Activated T-cell treated with anti-CD3 and anti-CD28 coated beads, Interleukin-2, amount 50 U/mL, for 24 hours (primary cell): ENCODE results near the gene UBE2G1.

Experiments
- DNase-seq: peaks from one replicate; pipeline ENCODE4 v3.0.0-alpha.2; 2020
- H3K27ac Mint-ChIP-seq: 2 replicates; pipeline ENCODE4 v1.8.0; 2020; ENCODE audit warnings: mild to moderate bottlenecking, mixed read lengths
- H3K27me3 Mint-ChIP-seq: 2 replicates; pipeline ENCODE4 v1.8.0; 2020; ENCODE audit warnings: mixed read lengths
- H3K36me3 Mint-ChIP-seq: 2 replicates; pipeline ENCODE4 v1.8.0; 2020; ENCODE audit warnings: low read depth, mixed read lengths
- H3K4me1 Mint-ChIP-seq: 2 replicates; pipeline ENCODE4 v1.8.0; 2020; ENCODE audit warnings: low read depth, mixed read lengths
- H3K4me3 Mint-ChIP-seq: 2 replicates; pipeline ENCODE4 v1.8.0; 2020; ENCODE audit warnings: mild to moderate bottlenecking, moderate library complexity, mixed read lengths
- H3K9me3 Mint-ChIP-seq: 2 replicates; pipeline ENCODE4 v1.8.0; 2020; ENCODE audit warnings: mixed read lengths

Gene UBE2G1

GRCh38 chr17:4247971-4248388 is 118.5 kb downstream of the UBE2G1 start:
- H3K27ac Mint-ChIP-seq: no peak overlapping the region
- H3K27me3 Mint-ChIP-seq: no peaks in the 10 kb centered on the region
- peaks cover 38% of the 10 kb centered on the region for H3K4me1 Mint-ChIP-seq
- peaks cover 29% of the 10 kb centered on the region for H3K36me3 Mint-ChIP-seq
- no peak for DNase-seq
- H3K9me3 Mint-ChIP-seq: no peaks in the 10 kb centered on the region
- no peak overlapping the region for H3K4me3 Mint-ChIP-seq

DNA sequence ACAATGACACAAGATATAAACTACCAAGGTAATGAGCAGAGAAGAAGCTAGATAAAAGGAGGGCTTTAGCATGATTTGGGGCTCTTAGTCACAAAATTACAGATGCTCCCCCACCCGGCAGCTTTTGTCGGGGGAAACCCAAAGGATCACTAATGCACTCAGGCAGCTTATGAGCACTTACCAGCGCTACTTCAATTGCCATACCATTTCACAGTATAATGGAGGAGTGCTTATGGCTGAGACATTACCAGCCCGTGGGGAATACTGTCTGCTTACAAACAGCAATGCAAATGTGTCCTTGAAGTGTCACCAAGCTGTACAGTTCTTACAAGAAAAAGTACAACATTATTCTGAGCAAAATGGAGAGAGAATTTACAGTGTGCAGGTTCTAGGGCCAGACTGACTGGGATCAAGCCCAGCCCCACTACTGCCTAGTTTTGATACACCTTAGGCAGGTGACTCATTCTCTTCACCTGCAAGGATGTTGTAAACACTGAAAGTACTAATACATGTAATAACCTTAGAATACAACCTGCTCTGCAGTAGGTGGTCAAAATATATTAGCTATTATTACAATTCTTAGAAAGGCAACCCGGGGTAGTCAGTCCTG is 119.0 kb downstream of the UBE2G1 start:
- Mint-ChIP-seq H3K27me3 (no peaks in the 10 kb centered on the region), H3K4me3 (no peak overlapping the region), H3K27ac (no peak overlapping the region), H3K9me3 (no peaks in the 10 kb centered on the region), H3K4me1 (peaks cover 36% of the 10 kb centered on the region), H3K36me3 (peaks cover 34% of the 10 kb centered on the region)
- no peak for DNase-seq

- Mint-ChIP-seq H3K36me3 (peaks cover 41% of the 10 kb centered on the region), H3K4me1 (peaks cover 34% of the 10 kb centered on the region), H3K27me3 (no peaks in the 10 kb centered on the region), H3K27ac (no peak overlapping the region), H3K4me3 (no peak overlapping the region), H3K9me3 (no peaks in the 10 kb centered on the region)
- DNase-seq: no peak
These were observed 119.8 kb downstream of the UBE2G1 start for GRCh38 chr17:4246674-4247073.

DNA sequence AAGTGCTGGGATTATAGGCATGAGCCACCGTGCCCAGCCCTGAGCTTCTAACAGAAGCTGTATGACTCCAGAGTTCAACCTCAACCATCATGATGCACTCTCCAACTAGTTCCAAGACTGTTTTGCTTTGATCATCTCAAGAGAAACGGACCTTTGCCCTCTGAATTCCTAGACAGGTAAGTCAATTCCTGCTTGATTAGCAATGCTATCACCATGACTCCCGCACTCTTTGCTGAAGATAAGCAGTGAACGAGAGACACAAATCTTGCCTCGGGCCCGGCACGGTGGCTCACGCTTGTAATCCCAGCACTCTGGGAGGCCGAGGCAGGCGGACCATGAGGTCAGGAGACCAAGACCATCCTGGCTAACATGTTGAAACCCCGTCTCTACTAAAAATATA is 124.9 kb downstream of the UBE2G1 start:
- H3K27me3 Mint-ChIP-seq: no peaks in the 10 kb centered on the region
- H3K36me3 Mint-ChIP-seq: peaks cover 62% of the 10 kb centered on the region
- no peaks in the 10 kb centered on the region for H3K9me3 Mint-ChIP-seq
- peaks cover 4% of the 10 kb centered on the region for H3K4me1 Mint-ChIP-seq
- H3K27ac Mint-ChIP-seq: no peak overlapping the region
- no peak for DNase-seq
- no peak overlapping the region for H3K4me3 Mint-ChIP-seq

DNA sequence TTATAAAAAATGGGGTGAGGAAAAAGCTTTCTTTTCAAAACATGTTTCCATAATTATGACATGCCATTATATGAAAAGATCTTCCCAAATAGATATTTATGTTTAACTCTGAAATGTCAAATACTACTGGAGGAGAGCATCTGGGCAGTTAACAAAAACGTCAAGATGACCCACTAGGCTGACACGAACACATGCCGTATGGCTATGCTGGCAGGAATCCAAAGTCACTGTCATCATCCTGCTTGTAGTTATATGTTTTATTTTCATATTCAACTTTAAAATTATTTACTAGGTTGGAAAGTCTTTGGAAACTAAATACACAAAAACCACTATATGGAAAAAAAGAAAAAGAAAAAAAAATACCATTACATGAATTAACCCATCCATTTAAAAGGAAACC is 130.0 kb downstream of the UBE2G1 start:
- Mint-ChIP-seq H3K27ac (no peak overlapping the region), H3K4me1 (peaks cover 19% of the 10 kb centered on the region), H3K36me3 (peaks cover 88% of the 10 kb centered on the region), H3K4me3 (no peak overlapping the region), H3K9me3 (no peaks in the 10 kb centered on the region), H3K27me3 (no peaks in the 10 kb centered on the region)
- no peak for DNase-seq

GRCh38 chr17:4235372-4236279 is 130.8 kb downstream of the UBE2G1 start:
- H3K9me3 Mint-ChIP-seq: no peaks in the 10 kb centered on the region
- peaks cover 87% of the 10 kb centered on the region for H3K36me3 Mint-ChIP-seq
- H3K4me1 Mint-ChIP-seq: peaks cover 19% of the 10 kb centered on the region
- no peaks in the 10 kb centered on the region for H3K27me3 Mint-ChIP-seq
- no peak overlapping the region for H3K27ac Mint-ChIP-seq
- no peak overlapping the region for H3K4me3 Mint-ChIP-seq
- no peak for DNase-seq

- H3K4me3 Mint-ChIP-seq: no peak overlapping the region
- no peaks in the 10 kb centered on the region for H3K27me3 Mint-ChIP-seq
- H3K9me3 Mint-ChIP-seq: no peaks in the 10 kb centered on the region
- H3K36me3 Mint-ChIP-seq: peaks cover 88% of the 10 kb centered on the region
- no peak overlapping the region for H3K27ac Mint-ChIP-seq
- peaks cover 19% of the 10 kb centered on the region for H3K4me1 Mint-ChIP-seq
- DNase-seq: no peak
These were observed 132.1 kb downstream of the UBE2G1 start for GRCh38 chr17:4234401-4234800.

- H3K36me3 Mint-ChIP-seq: peaks cover 84% of the 10 kb centered on the region
- no peaks in the 10 kb centered on the region for H3K27me3 Mint-ChIP-seq
- H3K4me3 Mint-ChIP-seq: no peak overlapping the region
- no peak for DNase-seq
- no peak overlapping the region for H3K27ac Mint-ChIP-seq
- no peaks in the 10 kb centered on the region for H3K9me3 Mint-ChIP-seq
- H3K4me1 Mint-ChIP-seq: peaks cover 19% of the 10 kb centered on the region
These were observed 132.7 kb downstream of the UBE2G1 start for GRCh38 chr17:4233668-4234258.

- Mint-ChIP-seq H3K27ac (peak overlapping the region; percentile 72), H3K36me3 (peaks cover 82% of the 10 kb centered on the region)
- no peak for DNase-seq
These were observed 134.2 kb downstream of the UBE2G1 start for GRCh38 chr17:4232168-4232813.

GRCh38 chr17:4229627-4230541 is 136.6 kb downstream of the UBE2G1 start:
- DNase-seq: no peak
- Mint-ChIP-seq H3K9me3 (no peaks in the 10 kb centered on the region), H3K36me3 (peaks cover 74% of the 10 kb centered on the region), H3K4me3 (no peak overlapping the region), H3K4me1 (peaks cover 22% of the 10 kb centered on the region), H3K27ac (no peak overlapping the region), H3K27me3 (no peaks in the 10 kb centered on the region)

More at GRCh38 chr17:4232168-4232813, 134.2 kb downstream of the UBE2G1 start:
- peaks cover 22% of the 10 kb centered on the region for H3K4me1 Mint-ChIP-seq
- H3K9me3 Mint-ChIP-seq: no peaks in the 10 kb centered on the region
- H3K27me3 Mint-ChIP-seq: no peaks in the 10 kb centered on the region
- no peak overlapping the region for H3K4me3 Mint-ChIP-seq

- H3K36me3 Mint-ChIP-seq: peaks cover 48% of the 10 kb centered on the region
- no peaks in the 10 kb centered on the region for H3K9me3 Mint-ChIP-seq
- no peak for DNase-seq
- H3K4me1 Mint-ChIP-seq: no peaks in the 10 kb centered on the region
- H3K4me3 Mint-ChIP-seq: no peak overlapping the region
- H3K27ac Mint-ChIP-seq: no peak overlapping the region
- no peaks in the 10 kb centered on the region for H3K27me3 Mint-ChIP-seq
These were observed 144.4 kb downstream of the UBE2G1 start for GRCh38 chr17:4221899-4222659.

- H3K27me3 Mint-ChIP-seq: no peaks in the 10 kb centered on the region
- peak overlapping the region; percentile 40 for H3K27ac Mint-ChIP-seq
- H3K36me3 Mint-ChIP-seq: peaks cover 48% of the 10 kb centered on the region
- no peak for DNase-seq
- H3K4me3 Mint-ChIP-seq: no peak overlapping the region
- no peaks in the 10 kb centered on the region for H3K4me1 Mint-ChIP-seq
- no peaks in the 10 kb centered on the region for H3K9me3 Mint-ChIP-seq
These were observed 145.3 kb downstream of the UBE2G1 start for GRCh38 chr17:4221163-4221562.

- Mint-ChIP-seq H3K4me3 (no peak overlapping the region), H3K9me3 (no peaks in the 10 kb centered on the region), H3K27ac (no peak overlapping the region), H3K27me3 (no peaks in the 10 kb centered on the region), H3K36me3 (peaks cover 50% of the 10 kb centered on the region), H3K4me1 (peaks cover under 1% of the 10 kb centered on the region)
- DNase-seq: no peak
These were observed 145.8 kb downstream of the UBE2G1 start for GRCh38 chr17:4220655-4221054.
